ENCODE data around the gene RS1. TPM values are rescaled to one million over a fixed set of nuclear protein-coding genes. Genes with fewer than 3 reads are reported as not detected.

Gene RS1
- total RNA-seq, 1 donor from 2014 or later: not detected

DNA sequence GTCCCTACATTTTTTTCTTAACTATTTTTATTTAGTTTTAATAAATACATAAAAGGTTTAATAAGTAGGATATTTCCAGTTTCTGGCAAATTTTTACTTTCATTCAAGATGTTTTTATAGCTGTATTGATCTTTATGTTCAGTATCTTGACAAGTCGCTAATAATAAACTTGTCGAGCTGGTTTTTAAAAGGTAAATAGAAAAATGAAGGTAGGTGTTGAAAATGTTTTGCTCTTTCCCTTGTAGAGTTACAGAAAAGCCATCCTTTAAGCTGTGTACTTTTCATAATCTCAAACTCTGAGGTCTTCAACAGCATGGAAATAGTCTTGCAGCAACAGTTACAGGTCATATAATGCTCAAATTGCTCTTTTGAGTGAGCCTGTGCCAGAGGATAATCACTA lies 52.6 kb downstream of the RS1 start:
- intact Hi-C loops (cut with DNase I): no loop called here
- DNase-seq (ENCODE audit: low spot score): no peak
- no peak for ATAC-seq

DNA sequence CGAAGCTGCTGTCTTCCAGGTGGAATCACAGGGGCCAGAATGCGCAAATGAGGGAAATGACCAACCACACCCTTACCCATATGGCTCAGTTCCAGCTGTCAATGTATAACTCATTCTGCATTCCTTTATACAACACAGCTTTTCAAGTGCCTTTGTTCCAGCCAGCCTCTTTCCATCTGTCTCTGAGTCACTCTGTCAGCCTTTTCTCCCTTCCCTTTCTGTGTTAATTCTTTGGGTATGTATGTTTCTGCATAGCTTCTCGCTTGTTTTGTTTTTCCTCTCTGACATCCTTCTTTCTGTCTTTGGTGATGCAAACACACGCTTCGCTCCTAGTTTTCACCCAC lies 54.5 kb downstream of the RS1 start:
- intact Hi-C loops (cut with DNase I): no loop called here
- ATAC-seq (no peak), DNase-seq (ENCODE audit: low spot score) (no peak)

DNA sequence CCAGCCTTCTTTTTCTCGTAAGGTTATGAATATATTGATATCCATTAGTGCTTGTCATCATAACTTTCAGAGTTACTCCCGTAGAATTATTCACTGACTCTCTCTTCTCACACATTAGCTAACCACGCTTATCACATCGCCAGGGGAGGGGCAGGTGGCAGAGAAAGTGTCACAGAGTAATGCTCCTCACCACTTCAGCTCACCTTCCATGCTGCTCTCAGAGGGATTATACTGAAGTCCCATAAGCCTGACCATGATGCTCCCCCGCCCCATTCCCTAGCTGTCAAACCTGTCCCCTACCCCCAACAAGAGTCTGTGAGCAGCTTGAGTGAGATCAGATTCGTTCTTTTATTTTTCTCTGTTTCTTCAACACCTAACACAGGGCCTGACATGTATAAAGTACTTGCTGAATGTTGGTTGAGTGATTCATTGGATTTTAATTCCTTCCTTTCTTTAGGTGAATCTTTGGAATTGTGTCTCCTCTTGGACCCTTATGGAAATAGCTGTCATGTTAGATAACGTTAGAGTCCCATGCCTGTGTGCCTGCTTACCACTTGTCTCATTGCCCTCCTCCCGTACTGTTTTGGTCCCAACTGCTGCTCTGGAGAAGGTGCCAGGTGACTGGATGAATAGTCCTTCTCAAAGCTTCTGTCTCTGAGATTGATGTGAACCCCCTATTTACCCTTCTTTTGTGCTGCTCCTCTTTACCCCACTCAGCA lies 55.1 kb downstream of the RS1 start:
- intact Hi-C loops (cut with DNase I): no loop called here
- DNase-seq (ENCODE audit: low spot score) (no peak), ATAC-seq (no peak)

GRCh38 chrX:18613930-18614639 lies 57.8 kb downstream of the RS1 start:
- ATAC-seq: no peak
- intact Hi-C loops (cut with DNase I): no loop called here

DNA sequence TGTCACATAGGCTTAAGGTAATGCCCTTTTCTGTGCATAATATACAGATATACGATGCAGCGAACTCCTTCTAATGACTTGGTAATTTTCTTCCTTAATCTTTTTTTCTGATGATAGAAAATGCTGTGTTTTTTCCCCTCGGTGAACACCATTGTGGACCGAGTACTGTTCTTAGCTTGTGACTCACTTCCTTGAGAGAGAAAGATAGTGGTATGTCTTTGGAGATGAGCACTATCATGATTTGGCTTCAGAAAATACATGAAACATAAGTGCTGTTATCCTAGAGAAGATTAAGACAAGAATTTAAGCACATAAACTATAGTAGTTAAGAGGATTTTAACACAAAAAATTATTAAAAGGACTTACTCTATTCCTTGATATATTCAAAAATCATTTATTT lies 63.9 kb downstream of the RS1 start:
- no peak for DNase-seq (ENCODE audit: low spot score)
- no peak for ATAC-seq
- intact Hi-C loops (cut with DNase I): no loop called here

More at GRCh38 chrX:18613930-18614639, 57.8 kb downstream of the RS1 start:
- DNase-seq (ENCODE audit: low spot score): no peak

GRCh38 chrX:18598413-18598812 lies 73.5 kb downstream of the RS1 start:
- ATAC-seq (no peak), DNase-seq (ENCODE audit: low spot score) (no peak)
- intact Hi-C loops (cut with DNase I): no loop called here

DNA sequence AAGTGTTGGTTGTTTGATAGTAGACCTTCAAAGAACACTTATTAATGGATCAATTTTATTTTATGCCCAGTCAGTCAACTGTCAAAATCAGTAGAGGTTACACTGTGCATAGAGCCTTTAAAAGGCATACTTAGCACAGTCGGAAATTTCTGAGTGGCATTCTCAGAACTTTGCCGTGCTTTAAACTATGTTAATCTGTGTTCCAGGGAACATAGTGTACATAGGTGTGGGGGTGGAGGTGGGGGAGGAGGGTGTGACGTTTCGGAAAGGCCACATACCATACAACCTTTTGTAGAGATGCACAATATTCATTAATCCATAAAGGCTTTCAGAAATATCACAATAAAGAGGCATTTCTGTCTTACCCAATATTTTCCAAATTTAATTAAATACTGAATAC lies 75.8 kb downstream of the RS1 start:
- DNase-seq (ENCODE audit: low spot score) (no peak), ATAC-seq (no peak)
- intact Hi-C loops (cut with DNase I): no loop called here

- ATAC-seq (no peak), DNase-seq (ENCODE audit: low spot score) (no peak)
- intact Hi-C loops (cut with DNase I): no loop called here
These were observed 77.8 kb downstream of the RS1 start for GRCh38 chrX:18594079-18594478.

- ATAC-seq: no peak
- intact Hi-C loops (cut with DNase I): no loop called here
These were observed 80.1 kb downstream of the RS1 start for GRCh38 chrX:18591834-18592233.

More at GRCh38 chrX:18591834-18592233, 80.1 kb downstream of the RS1 start:
- no peak for DNase-seq (ENCODE audit: low spot score)

Other genes with a start within 250 kb of the RS1 start
- gene CDKL5, start 246.5 kb downstream of the RS1 start, total RNA-seq: 13.6 TPM
- gene PPEF1, start 35.5 kb upstream of the RS1 start, total RNA-seq: not detected

Measured in sciatic nerve (tissue), 2 donors.